Left cardiac atrium (tissue), 2 donors: Measurements from ENCODE around the gene PPP1R27. TPM values are rescaled to one million over a fixed set of nuclear protein-coding genes. Genes with fewer than 3 reads are reported as not detected.

Experiments used
- total RNA-seq, 2 donors: library from RNA; stranded (reverse); fragmentation: NEBNext Ultra II Directional; extraction: Animal tissue kit (Norgen Biotek cat#: 25700); gene quantifications; one replicate each; pipeline ENCODE4 v1.2.1, GENCODE V29; 2021
- donor health status: DM: no; HTN: yes; CAD: no; lungs with severe emphysema.
- donor health status: DM: yes; HTN: yes; CAD: no.

Gene PPP1R27
- total RNA-seq, 2 donors from 2014 or later, result not detected

Other genes with a start within 250 kb of the PPP1R27 start
- 10 to 100 TPM; 67.2 to 97.1 TPM for gene NPLOC4, start 197.9 kb downstream of the PPP1R27 start, total RNA-seq
- gene TSPAN10, start 197.9 kb downstream of the PPP1R27 start, total RNA-seq, result under 1 TPM; 0.16 to 0.50 TPM
- gene PDE6G, start 178.5 kb downstream of the PPP1R27 start, total RNA-seq, result under 1 TPM in 1 of 2 donors, not detected in 1; 0.50 TPM
- gene OXLD1, start 168.4 kb downstream of the PPP1R27 start, total RNA-seq, result 10 to 100 TPM; 20.9 to 23.6 TPM
- gene CCDC137, start 168.3 kb downstream of the PPP1R27 start, total RNA-seq, result 1 to 10 TPM; 7.2 to 8.9 TPM
- 10 to 100 TPM; 12.2 to 22.3 TPM for gene ARL16, start 151.3 kb downstream of the PPP1R27 start, total RNA-seq
- gene HGS, start 151.0 kb downstream of the PPP1R27 start, total RNA-seq, result 10 to 100 TPM; 42.3 to 52.6 TPM
- gene MRPL12, start 131.7 kb downstream of the PPP1R27 start, total RNA-seq, result 100 to 1,000 TPM; 133 TPM
- gene SLC25A10, start 122.8 kb downstream of the PPP1R27 start, total RNA-seq, result 10 to 100 TPM; 10.1 to 11.8 TPM
- not detected for gene GCGR, start 30.9 kb downstream of the PPP1R27 start, total RNA-seq
- gene MCRIP1, start 1.8 kb downstream of the PPP1R27 start, total RNA-seq, result 10 to 100 TPM; 83.9 to 98.0 TPM
- 100 to 1,000 TPM; 403 to 414 TPM for gene P4HB, start 25.5 kb upstream of the PPP1R27 start, total RNA-seq
- gene ARHGDIA, start 36.3 kb upstream of the PPP1R27 start, total RNA-seq, result 100 to 1,000 TPM; 168 to 252 TPM
- gene ALYREF, start 56.5 kb upstream of the PPP1R27 start, total RNA-seq, result 10 to 100 TPM; 33.7 to 45.2 TPM
- 100 to 1,000 TPM; 133 to 155 TPM for gene ANAPC11, start 56.7 kb upstream of the PPP1R27 start, total RNA-seq
- gene NPB, start 67.2 kb upstream of the PPP1R27 start, total RNA-seq, result under 1 TPM; 0.21 to 0.24 TPM
- 10 to 100 TPM; 21.8 to 22.2 TPM for gene PCYT2, start 76.3 kb upstream of the PPP1R27 start, total RNA-seq
- gene SIRT7, start 83.1 kb upstream of the PPP1R27 start, total RNA-seq, result 1 to 10 TPM; 8.9 to 9.2 TPM
- gene MAFG, start 92.7 kb upstream of the PPP1R27 start, total RNA-seq, result 10 to 100 TPM; 20.9 to 25.1 TPM
- gene PYCR1, start 102.2 kb upstream of the PPP1R27 start, total RNA-seq, result 10 to 100 TPM in 1 of 2 donors, 1 to 10 TPM in 1; 9.6 to 10.5 TPM
- gene MYADML2, start 112.2 kb upstream of the PPP1R27 start, total RNA-seq, result under 1 TPM in 1 of 2 donors, not detected in 1; 0.50 TPM
- not detected for gene NOTUM, start 126.1 kb upstream of the PPP1R27 start, total RNA-seq
- 10 to 100 TPM; 16.9 to 24.4 TPM for gene ASPSCR1, start 142.6 kb upstream of the PPP1R27 start, total RNA-seq
- 10 to 100 TPM; 27.2 to 37.2 TPM for gene CENPX, start 187.8 kb upstream of the PPP1R27 start, total RNA-seq
- 1 to 10 TPM; 3.7 to 7.9 TPM for gene LRRC45, start 188.3 kb upstream of the PPP1R27 start, total RNA-seq
- gene RAC3, start 196.6 kb upstream of the PPP1R27 start, total RNA-seq, result 1 to 10 TPM; 3.8 to 4.2 TPM
- 100 to 1,000 TPM; 132 to 161 TPM for gene DCXR, start 202.6 kb upstream of the PPP1R27 start, total RNA-seq
- gene RFNG, start 216.8 kb upstream of the PPP1R27 start, total RNA-seq, result 10 to 100 TPM; 16.4 to 22.4 TPM
- 10 to 100 TPM; 72.2 to 79.3 TPM for gene GPS1, start 216.8 kb upstream of the PPP1R27 start, total RNA-seq
- 10 to 100 TPM; 59.2 to 65.4 TPM for gene DUS1L, start 230.8 kb upstream of the PPP1R27 start, total RNA-seq